ENCODE measurements around the gene PFN2.

PFN2 gene

DNA sequence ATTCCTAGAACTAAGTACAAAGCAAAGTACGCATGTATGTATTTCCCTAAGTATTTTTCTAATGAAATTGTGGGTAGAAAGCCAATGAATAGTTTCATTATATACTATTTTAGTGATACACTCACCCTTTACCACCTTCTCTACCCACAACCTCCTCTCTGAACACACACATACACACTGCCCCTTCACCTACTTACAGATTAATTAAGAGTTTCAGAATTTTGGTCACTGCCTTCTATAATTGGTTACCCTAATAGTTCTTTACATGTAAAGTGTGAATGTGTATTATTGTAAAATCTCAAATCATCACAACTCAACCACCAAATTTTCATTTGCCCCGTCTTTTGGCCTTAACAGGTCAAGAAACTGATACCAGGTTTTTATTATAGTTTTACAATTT is 7.2 kb downstream of the PFN2 start:
- Histone ChIP-seq H3K4me2 (ENCODE audit: insufficient read depth, low read length) (no peak overlapping the region), H4K20me1 (ENCODE audit: insufficient read depth, low read length) (no peaks in the 10 kb centered on the region), H3K36me3 (ENCODE audit: insufficient read depth, low read length) (no peaks in the 10 kb centered on the region), H3K4me1 (ENCODE audit: insufficient read depth, low read length) (no peaks in the 10 kb centered on the region), H3K27ac (ENCODE audit: low read length) (no peak overlapping the region), H3K4me3 (ENCODE audit: low read depth in 1 of 2, low read length in 2 of 2) (no peak overlapping the region), H3K9ac (ENCODE audit: low read depth, low read length) (no peak overlapping the region), H3K79me2 (ENCODE audit: insufficient read depth, low read length) (no peaks in the 10 kb centered on the region), H2AFZ (ENCODE audit: low read depth, low read length) (no peak overlapping the region), H3K27me3 (ENCODE audit: insufficient read depth, low read length, poor library complexity) (no peaks in the 10 kb centered on the region), H3K9me3 (ENCODE audit: insufficient read depth, low read length, severe bottlenecking) (no peaks in the 10 kb centered on the region)
- ATAC-seq (ENCODE audit: insufficient read depth, low read depth), result no peak
- DNase-seq, result no peak
- TF ChIP-seq EZH2 (IDR thresholded peaks at IDR 0.05; ENCODE audit: borderline replicate concordance, low read depth, low read length, severe bottlenecking), result no peak
- TF ChIP-seq, protein P1, sequence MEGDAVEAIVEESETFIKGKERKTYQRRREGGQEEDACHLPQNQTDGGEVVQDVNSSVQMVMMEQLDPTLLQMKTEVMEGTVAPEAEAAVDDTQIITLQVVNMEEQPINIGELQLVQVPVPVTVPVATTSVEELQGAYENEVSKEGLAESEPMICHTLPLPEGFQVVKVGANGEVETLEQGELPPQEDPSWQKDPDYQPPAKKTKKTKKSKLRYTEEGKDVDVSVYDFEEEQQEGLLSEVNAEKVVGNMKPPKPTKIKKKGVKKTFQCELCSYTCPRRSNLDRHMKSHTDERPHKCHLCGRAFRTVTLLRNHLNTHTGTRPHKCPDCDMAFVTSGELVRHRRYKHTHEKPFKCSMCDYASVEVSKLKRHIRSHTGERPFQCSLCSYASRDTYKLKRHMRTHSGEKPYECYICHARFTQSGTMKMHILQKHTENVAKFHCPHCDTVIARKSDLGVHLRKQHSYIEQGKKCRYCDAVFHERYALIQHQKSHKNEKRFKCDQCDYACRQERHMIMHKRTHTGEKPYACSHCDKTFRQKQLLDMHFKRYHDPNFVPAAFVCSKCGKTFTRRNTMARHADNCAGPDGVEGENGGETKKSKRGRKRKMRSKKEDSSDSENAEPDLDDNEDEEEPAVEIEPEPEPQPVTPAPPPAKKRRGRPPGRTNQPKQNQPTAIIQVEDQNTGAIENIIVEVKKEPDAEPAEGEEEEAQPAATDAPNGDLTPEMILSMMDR (IDR thresholded peaks at IDR 0.05; ENCODE audit: borderline replicate concordance, extremely low read depth, low read length, poor library complexity, severe bottlenecking), result no peak

DNA sequence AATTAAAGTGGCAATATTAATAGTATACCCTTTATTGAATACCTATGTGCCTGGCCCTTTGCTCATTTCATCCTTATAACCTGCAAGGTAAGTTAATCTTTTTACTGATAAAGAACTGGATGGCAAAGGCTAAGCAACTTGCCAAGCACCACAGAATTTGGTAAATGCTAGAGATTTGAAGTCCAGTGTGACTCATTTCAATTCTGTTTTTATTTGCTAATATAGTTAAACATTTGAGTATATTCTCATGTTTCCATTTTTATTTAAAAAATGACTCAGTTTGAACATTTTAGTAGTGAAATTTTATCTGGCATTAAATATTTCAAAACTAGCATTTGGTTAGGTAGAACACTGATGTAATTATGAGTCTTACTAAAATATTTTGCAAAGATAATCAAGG is 11.3 kb downstream of the PFN2 start:
- no peak for ATAC-seq (ENCODE audit: insufficient read depth, low read depth)
- H2AFZ ChIP-seq (ENCODE audit: low read depth, low read length), result no peak overlapping the region
- H4K20me1 ChIP-seq (ENCODE audit: insufficient read depth, low read length), result no peaks in the 10 kb centered on the region
- H3K9ac ChIP-seq (ENCODE audit: low read depth, low read length), result no peak overlapping the region
- 0 out of 2 replicates have a peak, but pooled peaks cover 4% of the 10 kb centered on the region for H3K36me3 ChIP-seq (ENCODE audit: insufficient read depth, low read length)
- H3K27me3 ChIP-seq (ENCODE audit: insufficient read depth, low read length, poor library complexity), result no peaks in the 10 kb centered on the region
- no peak overlapping the region for H3K4me2 ChIP-seq (ENCODE audit: insufficient read depth, low read length)
- H3K27ac ChIP-seq (ENCODE audit: low read length), result no peak overlapping the region
- TF ChIP-seq, protein P1 (IDR thresholded peaks at IDR 0.05; ENCODE audit: borderline replicate concordance, extremely low read depth, low read length, poor library complexity, severe bottlenecking), result no peak
- TF ChIP-seq EZH2 (IDR thresholded peaks at IDR 0.05; ENCODE audit: borderline replicate concordance, low read depth, low read length, severe bottlenecking), result no peak
- no peak overlapping the region for H3K4me3 ChIP-seq (ENCODE audit: low read depth in 1 of 2, low read length in 2 of 2)
- peaks cover under 1% of the 10 kb centered on the region for H3K4me1 ChIP-seq (ENCODE audit: insufficient read depth, low read length)
- H3K9me3 ChIP-seq (ENCODE audit: insufficient read depth, low read length, severe bottlenecking), result no peaks in the 10 kb centered on the region
- no peaks in the 10 kb centered on the region for H3K79me2 ChIP-seq (ENCODE audit: insufficient read depth, low read length)
- DNase-seq, result no peak

DNA sequence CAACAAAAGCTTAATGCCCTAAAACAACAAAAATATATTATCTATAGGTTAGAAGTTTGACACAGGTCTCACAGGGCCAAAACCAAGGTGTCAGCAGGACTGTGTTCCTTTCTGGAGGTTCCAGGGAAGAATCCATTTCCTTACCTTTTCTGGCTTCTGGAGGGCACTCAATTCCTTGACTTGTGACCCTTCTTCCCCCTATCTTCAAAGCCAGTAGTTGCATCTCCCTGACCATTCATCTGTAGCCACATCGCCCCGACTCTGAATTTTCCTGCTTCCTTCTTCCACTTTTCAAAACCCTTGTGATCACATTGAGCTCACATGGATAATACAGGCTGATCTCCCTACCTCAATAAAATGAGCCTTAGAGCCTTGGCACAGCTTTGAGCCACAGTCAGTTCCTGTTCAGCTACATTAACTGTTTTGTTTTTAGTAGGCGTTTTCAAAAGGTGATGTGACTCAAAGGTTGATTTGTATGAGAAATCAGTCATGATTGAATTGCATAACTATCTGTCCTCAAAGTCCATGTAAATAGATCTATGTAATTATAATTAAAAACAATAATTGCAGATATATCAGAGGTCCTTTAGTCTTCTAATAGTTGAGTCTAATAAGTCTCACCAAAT is 12.4 kb downstream of the PFN2 start:
- DNase-seq, result no peak
- no peak for ATAC-seq (ENCODE audit: insufficient read depth, low read depth)
- H3K4me2 ChIP-seq (ENCODE audit: insufficient read depth, low read length), result no peak overlapping the region
- TF ChIP-seq, protein P1 (IDR thresholded peaks at IDR 0.05; ENCODE audit: borderline replicate concordance, extremely low read depth, low read length, poor library complexity, severe bottlenecking), result no peak
- no peak for TF ChIP-seq EZH2 (IDR thresholded peaks at IDR 0.05; ENCODE audit: borderline replicate concordance, low read depth, low read length, severe bottlenecking)
- no peak overlapping the region for H3K9ac ChIP-seq (ENCODE audit: low read depth, low read length)
- no peak overlapping the region for H3K27ac ChIP-seq (ENCODE audit: low read length)
- 0 out of 2 replicates have a peak, but pooled peaks cover 4% of the 10 kb centered on the region for H3K36me3 ChIP-seq (ENCODE audit: insufficient read depth, low read length)
- peaks cover 5% of the 10 kb centered on the region for H3K4me1 ChIP-seq (ENCODE audit: insufficient read depth, low read length)
- no peak overlapping the region for H3K4me3 ChIP-seq (ENCODE audit: low read depth in 1 of 2, low read length in 2 of 2)
- H3K79me2 ChIP-seq (ENCODE audit: insufficient read depth, low read length), result no peaks in the 10 kb centered on the region
- H3K27me3 ChIP-seq (ENCODE audit: insufficient read depth, low read length, poor library complexity), result no peaks in the 10 kb centered on the region
- no peaks in the 10 kb centered on the region for H3K9me3 ChIP-seq (ENCODE audit: insufficient read depth, low read length, severe bottlenecking)
- H4K20me1 ChIP-seq (ENCODE audit: insufficient read depth, low read length), result no peaks in the 10 kb centered on the region
- H2AFZ ChIP-seq (ENCODE audit: low read depth, low read length), result no peak overlapping the region
